ENCODE measurements around the gene EID2.

GRCh38 chr19:39498798-39499642 is 40.9 kb downstream of the EID2 start, which contains the start of gene DLL3:
- no peak for TF ChIP-seq EP300 (IDR thresholded peaks at IDR 0.05; ENCODE audit: borderline replicate concordance in 1 of 2, low read depth in 1 of 2, low read length in 1 of 2)
- TF ChIP-seq RCOR1 (IDR thresholded peaks at IDR 0.05; ENCODE audit: low read length) = no peak
- no peak for TF ChIP-seq MAX (IDR thresholded peaks at IDR 0.05; ENCODE audit: low read depth)
- TF ChIP-seq CTCF (IDR thresholded peaks at IDR 0.05) = no peak
- no peak for TF ChIP-seq FOXM1 (IDR thresholded peaks at IDR 0.05; ENCODE audit: low read depth)
- no peak for TF ChIP-seq POLR2AphosphoS5 (IDR thresholded peaks at IDR 0.05; ENCODE audit: low read depth, low read length)
- TF ChIP-seq TAF1 (IDR thresholded peaks at IDR 0.05; ENCODE audit: borderline replicate concordance, low read depth, low read length) = no peak
- no peak for TF ChIP-seq YY1 (IDR thresholded peaks at IDR 0.05; ENCODE audit: low read depth)
